Ishikawa (cell line): ENCODE measurements around the gene EVL.

ENCODE experiments used
- CEBPB ChIP-seq: IDR thresholded peaks from 2 replicates; pipeline ENCODE4 v1.6.1; 2012
- CREB1 ChIP-seq: IDR thresholded peaks from 2 replicates; pipeline ENCODE4 v1.6.1; 2012; ENCODE audit warnings: low read depth
- EGR1 ChIP-seq: IDR thresholded peaks from 2 replicates; pipeline ENCODE4 v1.6.1; 2012
- EP300 ChIP-seq: IDR thresholded peaks from 2 replicates; pipeline ENCODE4 v1.6.1; 2012; ENCODE audit warnings: borderline replicate concordance
- FOXM1 ChIP-seq: IDR thresholded peaks from 2 replicates; pipeline ENCODE4 v1.6.1; 2012; ENCODE audit warnings: low read depth, borderline replicate concordance
- NFIC ChIP-seq: IDR thresholded peaks from 2 replicates; pipeline ENCODE4 v1.6.1; 2012
- RAD21 ChIP-seq: IDR thresholded peaks from 2 replicates; pipeline ENCODE4 v1.6.1; 2012; ENCODE audit warnings: low read depth
- TAF1 ChIP-seq: IDR thresholded peaks from 2 replicates; pipeline ENCODE4 v1.6.1; 2012; ENCODE audit warnings: low read depth, mild to moderate bottlenecking
- TCF12 ChIP-seq: IDR thresholded peaks from 2 replicates; pipeline ENCODE4 v1.6.1; 2012; ENCODE audit warnings: low read depth
- TEAD4 ChIP-seq: IDR thresholded peaks from 2 replicates; pipeline ENCODE4 v1.6.1; 2012
- YY1 ChIP-seq: IDR thresholded peaks from 2 replicates; pipeline ENCODE4 v1.6.1; 2012; ENCODE audit warnings: low read depth
- ZBTB7A ChIP-seq: IDR thresholded peaks from 2 replicates; pipeline ENCODE4 v1.6.1; 2012; ENCODE audit warnings: low read depth
- TF ChIP-seq, protein P1 (sequence below): IDR thresholded peaks from 2 replicates; pipeline ENCODE4 v1.6.1; 2012
- TF ChIP-seq, protein P2 (sequence below): IDR thresholded peaks from 2 replicates; pipeline ENCODE4 v1.6.1; 2012; ENCODE audit warnings: low read depth, mild to moderate bottlenecking
- TF ChIP-seq, protein P3 (sequence below): IDR thresholded peaks from 2 replicates; pipeline ENCODE4 v1.6.1; 2012

Gene EVL

DNA sequence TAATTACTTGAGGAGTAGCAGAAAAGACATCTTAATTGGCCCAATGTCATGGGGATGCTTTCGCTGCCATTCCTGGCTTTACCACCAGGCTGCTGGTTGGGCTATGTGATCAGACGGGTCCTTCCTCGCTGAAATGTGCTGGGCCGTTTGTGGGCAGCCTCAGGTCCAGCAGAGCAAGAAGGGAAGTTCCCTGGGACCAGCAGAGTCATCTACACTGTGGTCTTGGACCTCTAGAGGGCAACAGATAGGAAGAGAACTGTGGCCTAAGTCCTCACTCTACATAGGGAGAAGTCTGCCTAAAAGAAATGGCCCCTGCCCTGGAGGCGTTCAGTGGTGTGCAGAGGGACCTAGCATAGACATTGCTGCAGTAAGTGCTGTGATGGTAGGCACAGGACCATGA, 10.9 kb downstream of the EVL start:
- TF ChIP-seq EGR1 (no peak), NFIC (no peak), CREB1 (no peak), FOXM1 (no peak)

DNA sequence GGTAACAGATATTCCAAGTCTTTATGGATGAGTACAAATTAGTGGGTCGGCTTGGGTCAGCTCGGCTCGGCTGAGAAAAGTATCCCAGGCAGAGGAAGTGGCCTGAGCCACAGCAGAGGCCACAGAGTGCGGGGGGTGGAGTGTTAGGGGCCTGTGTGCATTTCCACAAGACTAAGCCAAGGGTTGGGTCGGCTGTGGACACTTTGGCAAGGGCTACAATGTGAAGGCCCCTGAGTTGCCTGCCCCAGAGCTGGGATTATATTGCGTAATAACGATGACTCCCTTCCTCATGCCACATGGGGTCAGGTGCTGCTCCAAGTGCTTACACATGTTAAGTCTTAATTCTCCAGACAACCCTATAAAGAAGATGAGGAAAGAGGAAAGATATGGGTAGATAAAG, 11.4 kb downstream of the EVL start:
- peak; percentile 81 for TF ChIP-seq CEBPB
- no peak for TF ChIP-seq YY1

DNA sequence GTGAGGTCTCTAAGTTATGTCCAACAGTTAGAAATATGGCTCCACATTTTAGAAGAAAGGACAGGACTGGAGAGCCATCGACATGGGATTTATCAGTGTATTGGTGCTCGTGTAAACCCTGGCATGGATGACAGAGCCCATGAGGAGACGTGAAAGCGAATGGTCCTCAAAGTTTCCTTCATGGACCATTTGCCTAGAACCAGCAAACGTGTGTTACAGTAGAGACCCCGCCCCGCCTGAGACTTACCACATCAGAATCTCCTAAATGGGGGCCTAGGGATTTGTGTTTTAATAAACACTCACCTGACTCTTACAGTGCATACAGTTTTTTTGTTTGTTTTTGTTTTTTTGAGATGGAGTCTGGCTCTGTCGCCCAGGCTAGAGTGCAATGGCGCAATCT, 12.2 kb downstream of the EVL start:
- TF ChIP-seq TAF1 (no peak), TCF12 (no peak), EGR1 (no peak), CREB1 (no peak), NFIC (no peak)
- TF ChIP-seq, protein P1, sequence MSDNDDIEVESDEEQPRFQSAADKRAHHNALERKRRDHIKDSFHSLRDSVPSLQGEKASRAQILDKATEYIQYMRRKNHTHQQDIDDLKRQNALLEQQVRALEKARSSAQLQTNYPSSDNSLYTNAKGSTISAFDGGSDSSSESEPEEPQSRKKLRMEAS = no peak

DNA sequence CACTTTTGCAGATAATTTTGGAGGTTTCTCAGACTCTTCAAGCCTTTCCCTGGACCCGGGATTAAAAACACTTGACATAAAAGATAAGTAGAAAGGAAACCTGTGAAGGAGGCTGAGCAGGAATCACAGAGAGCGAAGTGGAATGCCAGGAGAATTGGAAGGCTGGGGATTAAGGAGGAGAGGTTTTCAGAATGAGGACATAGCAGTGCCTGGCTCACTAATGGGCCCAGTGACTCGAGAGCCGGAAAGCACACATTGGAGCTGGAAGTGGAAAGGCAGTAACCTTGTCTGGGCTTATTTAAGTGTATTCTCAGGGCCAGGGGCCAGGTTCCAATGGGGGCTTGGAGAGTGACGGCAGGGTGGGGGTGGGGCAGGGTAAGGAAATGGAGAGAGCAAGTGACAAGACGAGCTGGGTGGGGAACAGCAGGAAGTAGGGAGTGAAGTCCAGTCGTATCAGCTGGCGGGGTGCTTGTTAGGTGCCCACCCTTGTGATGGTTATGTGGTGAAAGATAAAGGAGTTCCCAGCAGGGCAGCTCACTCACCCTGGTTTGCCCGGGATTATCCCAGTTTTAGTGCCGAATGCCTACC, 13.1 kb downstream of the EVL start:
- TF ChIP-seq, protein P2, sequence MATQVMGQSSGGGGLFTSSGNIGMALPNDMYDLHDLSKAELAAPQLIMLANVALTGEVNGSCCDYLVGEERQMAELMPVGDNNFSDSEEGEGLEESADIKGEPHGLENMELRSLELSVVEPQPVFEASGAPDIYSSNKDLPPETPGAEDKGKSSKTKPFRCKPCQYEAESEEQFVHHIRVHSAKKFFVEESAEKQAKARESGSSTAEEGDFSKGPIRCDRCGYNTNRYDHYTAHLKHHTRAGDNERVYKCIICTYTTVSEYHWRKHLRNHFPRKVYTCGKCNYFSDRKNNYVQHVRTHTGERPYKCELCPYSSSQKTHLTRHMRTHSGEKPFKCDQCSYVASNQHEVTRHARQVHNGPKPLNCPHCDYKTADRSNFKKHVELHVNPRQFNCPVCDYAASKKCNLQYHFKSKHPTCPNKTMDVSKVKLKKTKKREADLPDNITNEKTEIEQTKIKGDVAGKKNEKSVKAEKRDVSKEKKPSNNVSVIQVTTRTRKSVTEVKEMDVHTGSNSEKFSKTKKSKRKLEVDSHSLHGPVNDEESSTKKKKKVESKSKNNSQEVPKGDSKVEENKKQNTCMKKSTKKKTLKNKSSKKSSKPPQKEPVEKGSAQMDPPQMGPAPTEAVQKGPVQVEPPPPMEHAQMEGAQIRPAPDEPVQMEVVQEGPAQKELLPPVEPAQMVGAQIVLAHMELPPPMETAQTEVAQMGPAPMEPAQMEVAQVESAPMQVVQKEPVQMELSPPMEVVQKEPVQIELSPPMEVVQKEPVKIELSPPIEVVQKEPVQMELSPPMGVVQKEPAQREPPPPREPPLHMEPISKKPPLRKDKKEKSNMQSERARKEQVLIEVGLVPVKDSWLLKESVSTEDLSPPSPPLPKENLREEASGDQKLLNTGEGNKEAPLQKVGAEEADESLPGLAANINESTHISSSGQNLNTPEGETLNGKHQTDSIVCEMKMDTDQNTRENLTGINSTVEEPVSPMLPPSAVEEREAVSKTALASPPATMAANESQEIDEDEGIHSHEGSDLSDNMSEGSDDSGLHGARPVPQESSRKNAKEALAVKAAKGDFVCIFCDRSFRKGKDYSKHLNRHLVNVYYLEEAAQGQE = no peak
- TF ChIP-seq CEBPB (no peak), CREB1 (no peak), TEAD4 (no peak), YY1 (no peak), EP300 (no peak), NFIC (no peak), ZBTB7A (no peak), EGR1 (no peak), FOXM1 (no peak)
- TF ChIP-seq, protein P1 = no peak

DNA sequence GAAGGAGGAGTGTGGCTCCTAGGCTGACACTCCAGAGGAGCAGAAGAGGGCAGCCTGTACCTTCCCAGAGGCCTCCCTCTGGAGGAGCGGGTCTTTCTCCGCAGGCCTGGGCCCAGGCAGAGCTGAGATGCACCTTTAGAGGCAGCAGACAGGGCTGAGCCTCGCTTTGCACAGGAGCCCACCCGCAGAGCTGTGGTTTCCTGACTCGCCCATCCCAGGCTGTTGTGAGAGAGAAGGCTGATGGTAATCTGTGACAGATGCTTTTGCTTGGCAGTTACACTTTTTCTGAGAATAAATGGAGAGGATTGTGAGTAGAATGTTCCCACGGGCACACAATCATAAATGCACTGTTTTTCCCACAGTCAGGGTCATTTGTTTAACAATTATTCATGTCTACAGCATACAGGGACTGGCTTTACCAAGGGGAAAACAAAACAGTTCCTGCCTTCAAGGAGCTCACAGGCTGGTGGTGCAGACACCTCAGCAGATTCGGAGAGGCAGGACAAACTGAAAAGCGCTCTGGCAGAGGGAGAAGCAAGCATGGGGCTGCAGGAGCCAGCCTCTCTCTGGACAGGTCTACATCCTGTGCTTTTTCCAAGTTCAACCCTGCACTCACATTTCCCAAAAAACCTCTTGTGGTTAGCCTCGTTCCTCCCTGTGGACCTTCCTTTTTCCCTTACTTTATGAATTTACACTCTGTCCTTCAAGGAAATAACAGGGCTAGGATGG, 13.9 kb downstream of the EVL start:
- TF ChIP-seq TCF12 (no peak), CREB1 (no peak), RAD21 (no peak), TEAD4 (no peak), ZBTB7A (no peak), YY1 (no peak), NFIC (no peak), TAF1 (no peak), FOXM1 (no peak)
- TF ChIP-seq, protein P2 = no peak
- TF ChIP-seq, protein P3, sequence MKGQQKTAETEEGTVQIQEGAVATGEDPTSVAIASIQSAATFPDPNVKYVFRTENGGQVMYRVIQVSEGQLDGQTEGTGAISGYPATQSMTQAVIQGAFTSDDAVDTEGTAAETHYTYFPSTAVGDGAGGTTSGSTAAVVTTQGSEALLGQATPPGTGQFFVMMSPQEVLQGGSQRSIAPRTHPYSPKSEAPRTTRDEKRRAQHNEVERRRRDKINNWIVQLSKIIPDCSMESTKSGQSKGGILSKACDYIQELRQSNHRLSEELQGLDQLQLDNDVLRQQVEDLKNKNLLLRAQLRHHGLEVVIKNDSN = no peak

DNA sequence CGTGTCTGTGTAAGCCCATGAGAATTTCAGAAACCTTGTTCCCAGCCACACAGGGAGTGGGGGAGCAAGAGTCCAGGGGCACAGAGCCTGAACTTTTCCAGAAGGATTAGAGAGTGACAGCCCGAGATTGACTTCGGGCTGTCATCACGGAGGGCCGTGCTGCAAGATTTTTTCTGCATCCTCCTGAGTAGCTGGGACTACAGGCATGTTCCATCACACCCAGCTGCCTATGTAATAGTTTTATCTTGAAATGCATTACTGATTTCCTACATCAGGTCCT, 14.4 kb downstream of the EVL start:
- TF ChIP-seq ZBTB7A (no peak), TEAD4 (no peak), CREB1 (no peak), NFIC (no peak), CEBPB (no peak), TCF12 (no peak), EGR1 (no peak), RAD21 (no peak), FOXM1 (no peak), TAF1 (no peak), EP300 (no peak)
- TF ChIP-seq, protein P2 = no peak
- TF ChIP-seq, protein P1 = no peak
